Ovary (tissue), 3 donors: ENCODE results near the gene FRMD5.

Experiments used
- POLR2A ChIP-seq: fragments of 450-650 bp; IDR thresholded peaks from one replicate; pipeline ENCODE4 v1.6.1; 2017; ENCODE audit warnings: antibody characterized with exemption, mild to moderate bottlenecking, moderate library complexity
- TF ChIP-seq, protein P1 (sequence below), 3 donors: fragments of 450-650 bp in 2 of 3; fragments of 200-600 bp in 1 of 3; IDR thresholded peaks; one replicate each; pipeline versions ENCODE4 v1.5.1 to v1.8.0; 2016 to 2022; ENCODE audit warnings: antibody characterized with exemption in 3 of 3, mild to moderate bottlenecking in 1 of 3
- donor health status: DM: no; HTN: no; CAD: no.

DNA sequence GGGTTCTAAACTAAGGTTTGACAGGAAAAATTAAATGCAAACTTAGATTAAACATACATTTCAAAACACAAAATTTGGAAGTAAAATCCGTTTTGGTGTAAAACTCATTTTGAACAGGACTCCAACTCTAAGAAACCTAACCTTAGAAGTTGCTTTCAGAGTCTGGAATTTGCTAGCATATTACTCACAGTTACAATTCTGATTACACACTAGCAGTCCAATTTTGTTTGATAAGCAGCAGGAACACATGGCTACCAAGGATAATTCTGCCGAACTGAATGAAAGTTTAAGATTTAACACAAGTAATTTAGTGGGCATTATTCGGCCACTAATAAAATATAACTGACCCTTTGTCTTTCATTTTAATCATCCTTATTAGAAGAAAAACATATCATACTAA lies 49.6 kb downstream of the FRMD5 start:
- TF ChIP-seq, protein P1, sequence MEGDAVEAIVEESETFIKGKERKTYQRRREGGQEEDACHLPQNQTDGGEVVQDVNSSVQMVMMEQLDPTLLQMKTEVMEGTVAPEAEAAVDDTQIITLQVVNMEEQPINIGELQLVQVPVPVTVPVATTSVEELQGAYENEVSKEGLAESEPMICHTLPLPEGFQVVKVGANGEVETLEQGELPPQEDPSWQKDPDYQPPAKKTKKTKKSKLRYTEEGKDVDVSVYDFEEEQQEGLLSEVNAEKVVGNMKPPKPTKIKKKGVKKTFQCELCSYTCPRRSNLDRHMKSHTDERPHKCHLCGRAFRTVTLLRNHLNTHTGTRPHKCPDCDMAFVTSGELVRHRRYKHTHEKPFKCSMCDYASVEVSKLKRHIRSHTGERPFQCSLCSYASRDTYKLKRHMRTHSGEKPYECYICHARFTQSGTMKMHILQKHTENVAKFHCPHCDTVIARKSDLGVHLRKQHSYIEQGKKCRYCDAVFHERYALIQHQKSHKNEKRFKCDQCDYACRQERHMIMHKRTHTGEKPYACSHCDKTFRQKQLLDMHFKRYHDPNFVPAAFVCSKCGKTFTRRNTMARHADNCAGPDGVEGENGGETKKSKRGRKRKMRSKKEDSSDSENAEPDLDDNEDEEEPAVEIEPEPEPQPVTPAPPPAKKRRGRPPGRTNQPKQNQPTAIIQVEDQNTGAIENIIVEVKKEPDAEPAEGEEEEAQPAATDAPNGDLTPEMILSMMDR (IDR thresholded peaks at IDR 0.05): no peak
- no peak for TF ChIP-seq POLR2A
